Endothelial cell of umbilical vein (primary cell): ENCODE results near the gene MCM5. TPM values are rescaled to one million over a fixed set of nuclear protein-coding genes. Genes with fewer than 3 reads are reported as not detected.

Experiments used
- BruUV-seq: library from RNA; stranded (reverse); fragments of 400-500 nt; replicated peaks from 2 replicates; lab custom pipeline; 2021; lab: Mats Ljungman, UMichigan
- CTCF ChIA-PET: fragments of 300-600, 350-600 bp; sonication (Branson Sonifier 250); formaldehyde crosslinking; loops from one replicate; lab custom pipeline; 2021; ENCODE audit warnings: antibody characterized with exemption, inconsistent platforms; lab: Charles Lee
- POLR2A ChIA-PET: fragments of 300-600, 350-600 bp; sonication (Branson Sonifier 250); formaldehyde crosslinking; loops from one replicate; lab custom pipeline; 2021; ENCODE audit warnings: antibody characterized with exemption, inconsistent platforms; lab: Charles Lee
- DNase-seq: peaks from one replicate; pipeline ENCODE4 v3.0.0-alpha.2; 2011; ENCODE audit warnings: low read depth, low spot score
- FAIRE-seq: peaks from 2 replicates; lab custom pipeline; 2011; peaks lifted over from hg19 to GRCh38; lab: Jason Lieb, UNC
- H2AFZ ChIP-seq: 2 replicates; pipeline ENCODE4 v1.6.0; 2012; ENCODE audit warnings: low read depth, low read length, control low read depth, inconsistent platforms
- H3K27ac ChIP-seq: 2 replicates; pipeline ENCODE4 v1.5.1; 2011; ENCODE audit warnings: low read depth, mild to moderate bottlenecking, control low read depth, low read length, moderate library complexity; ENCODE audit not compliant: insufficient read depth
- H3K27me3 ChIP-seq, 2 experiments: 2 replicates each; pipeline versions ENCODE4 v1.6.0 to v1.6.1; 2011; ENCODE audit warnings: low read length in 2 of 2, mixed read lengths in 1 of 2; ENCODE audit not compliant: control insufficient read depth in 2 of 2, insufficient read depth in 2 of 2
- H3K36me3 ChIP-seq, 2 experiments: 2 replicates in 1 of 2; 3 replicates in 1 of 2; pipeline ENCODE4 v1.5.1; 2011; ENCODE audit warnings: low read length in 2 of 2, mild to moderate bottlenecking in 1 of 2, moderate library complexity in 1 of 2; ENCODE audit not compliant: control insufficient read depth in 2 of 2, insufficient read depth in 2 of 2; ENCODE audit errors: extremely low read depth in 1 of 2
- H3K4me1 ChIP-seq: 3 replicates; pipeline ENCODE4 v1.5.1; 2011; ENCODE audit warnings: mild to moderate bottlenecking, low read length; ENCODE audit not compliant: control insufficient read depth, insufficient read depth; ENCODE audit errors: extremely low read depth
- H3K4me2 ChIP-seq: 2 replicates; pipeline ENCODE4 v1.6.1; 2011; ENCODE audit warnings: low read length, control low read depth, mixed read lengths; ENCODE audit not compliant: insufficient read depth
- H3K4me3 ChIP-seq, 3 experiments: fragments of 200-600 bp in 1 of 3; sonication (generic), shearing (Covaris generic) in 1 of 3; replicated peaks in 1 of 3; 2 replicates each; pipeline ENCODE4 v1.5.1; 2011 to 2016; ENCODE audit warnings: control low read depth in 3 of 3, low read length in 3 of 3, mild to moderate bottlenecking in 2 of 3, inconsistent platforms in 1 of 3, low read depth in 1 of 3, moderate library complexity in 1 of 3; ENCODE audit not compliant: insufficient read depth in 1 of 3
- H3K79me2 ChIP-seq: 2 replicates; pipeline ENCODE4 v1.6.0; 2012; ENCODE audit warnings: low read length, inconsistent platforms; ENCODE audit not compliant: control insufficient read depth, insufficient read depth
- H3K9ac ChIP-seq: replicated peaks from 2 replicates; pipeline ENCODE3; 2011; ENCODE audit warnings: low read length, control low read depth; ENCODE audit not compliant: insufficient read depth; ENCODE audit errors: extremely low read depth
- H3K9me1 ChIP-seq: replicated peaks from 3 replicates; pipeline ENCODE4 v1.6.0; 2011; ENCODE audit warnings: mild to moderate bottlenecking, low read length; ENCODE audit not compliant: control insufficient read depth, insufficient read depth; ENCODE audit errors: extremely low read depth
- H3K9me3 ChIP-seq: replicated peaks from 2 replicates; pipeline ENCODE4 v1.5.1; 2012; ENCODE audit warnings: low read length, inconsistent platforms; ENCODE audit not compliant: control insufficient read depth, insufficient read depth
- H4K20me1 ChIP-seq: replicated peaks from 2 replicates; pipeline ENCODE3; 2011; ENCODE audit warnings: mild to moderate bottlenecking, low read length; ENCODE audit not compliant: control insufficient read depth, insufficient read depth; ENCODE audit errors: extremely low read depth
- FOS ChIP-seq: IDR thresholded peaks from 2 replicates; pipeline ENCODE4 v1.6.1; 2011; ENCODE audit warnings: mild to moderate bottlenecking, low read length, moderate library complexity, borderline replicate concordance; ENCODE audit not compliant: insufficient read depth
- GATA2 ChIP-seq: IDR thresholded peaks from 2 replicates; pipeline ENCODE4 v1.7.0; 2011; ENCODE audit warnings: low read depth, mild to moderate bottlenecking, moderate library complexity, mixed read lengths, low read length; ENCODE audit not compliant: insufficient read length, insufficient read depth
- JUN ChIP-seq: IDR thresholded peaks from 2 replicates; pipeline ENCODE4 v1.6.1; 2011; ENCODE audit warnings: borderline replicate concordance, low read depth; ENCODE audit not compliant: insufficient read length, insufficient read depth
- MYC ChIP-seq: IDR thresholded peaks from one replicate; pipeline ENCODE4 v1.6.1; 2011; ENCODE audit warnings: mild to moderate bottlenecking, low read depth, low read length
- POLR2A ChIP-seq: IDR thresholded peaks from 2 replicates; pipeline ENCODE4 v1.6.1; 2012; ENCODE audit warnings: low read depth, mild to moderate bottlenecking, control low read depth, low read length
- POLR2AphosphoS5 ChIP-seq: IDR thresholded peaks from 2 replicates; pipeline ENCODE4 v1.6.1; 2012; ENCODE audit warnings: low read depth, mild to moderate bottlenecking, control low read depth, low read length, moderate library complexity; ENCODE audit not compliant: insufficient read depth
- dilution Hi-C: fragments of 300-500 bp; cut with MboI; formaldehyde crosslinking; loops from one replicate; pipeline ENCODE4 v1.15.0; 2019; ENCODE audit warnings: low sequenced_read_pairs; ENCODE audit not compliant: extremely low pct_ligation_motif_present
- intact Hi-C: fragments of 100-400 bp; cut with micrococcal nuclease; formaldehyde crosslinking; loops from one replicate; pipeline ENCODE4 v1.10.0; 2022
- polyA plus RNA-seq, 4 experiments: library from polyadenylated mRNA; depleted of rRNA in 3 of 4; stranded (reverse) in 3 of 4; unstranded in 1 of 4; fragments of >200 nt; gene quantifications; 2 replicates each; pipeline versions ENCODE4 v1.2.1 to v1.2.3, GENCODE V29; 2011 to 2012; ENCODE audit warnings: missing spikeins in 1 of 4
- total RNA-seq: library from RNA; stranded (reverse); gene quantifications from 2 replicates; pipeline ENCODE4 v1.2.3, GENCODE V29; 2021
- TF ChIP-seq, protein P1 (sequence below), 2 donors: IDR thresholded peaks; 1 replicate in 1 of 2; 2 replicates in 1 of 2; pipeline ENCODE4 v1.5.1; 2011; ENCODE audit warnings: low read length in 2 of 2, mild to moderate bottlenecking in 2 of 2, moderate library complexity in 2 of 2, control low read depth in 1 of 2, inconsistent platforms in 1 of 2, low read depth in 1 of 2; ENCODE audit not compliant: insufficient read depth in 1 of 2; ENCODE audit errors: extremely low read depth in 1 of 2
- TF ChIP-seq, protein P2 (sequence below): IDR thresholded peaks from 2 replicates; pipeline ENCODE4 v1.6.1; 2011; ENCODE audit not compliant: insufficient read depth, insufficient read length

Gene MCM5
- total and polyA plus RNA-seq, 2 donors (not counting 3 experiments of a cell fraction or from before 2014, with no cell fraction given): 67.8 to 111 TPM

DNA sequence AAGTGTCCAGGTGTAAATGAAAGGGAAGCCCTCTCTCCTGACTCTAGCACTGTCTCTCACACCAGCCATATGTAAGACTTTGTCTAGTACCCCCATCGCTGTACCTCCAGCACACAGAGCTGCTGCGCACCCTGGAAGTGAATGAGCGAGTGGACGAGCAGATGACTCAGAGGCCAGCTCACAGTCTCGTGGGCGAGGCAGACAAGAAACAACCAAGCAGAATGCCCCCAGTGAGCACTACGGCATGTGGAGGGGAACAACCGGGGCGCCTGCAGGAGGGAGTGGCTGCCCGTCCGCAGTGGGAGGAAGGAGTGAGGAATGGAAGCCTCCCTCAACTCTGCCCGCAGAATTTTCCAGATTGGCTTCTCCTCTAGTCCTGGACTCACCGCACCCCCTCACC is 46.4 kb downstream of the MCM5 start:
- Histone ChIP-seq H3K9me1 (no peaks in the 10 kb centered on the region), H3K9me3 (no peaks in the 10 kb centered on the region), H3K4me3 (no peak overlapping the region), H3K27me3 (no peaks in the 10 kb centered on the region), H3K79me2 (no peaks in the 10 kb centered on the region), H3K4me1 (peaks cover 12% of the 10 kb centered on the region), H4K20me1 (no peaks in the 10 kb centered on the region), H3K36me3 (no peaks in the 10 kb centered on the region), H2AFZ (peak overlapping the region; percentile 17), H3K4me2 (no peak overlapping the region), H3K27ac (no peak overlapping the region), H3K9ac (no peak overlapping the region)
- CTCF ChIA-PET: interaction anchor here (2.3 kb wide), 1 partner anchor 16 kb away, joined by 12 read pairs; no protein-coding TSS in a partner anchor
- BruUV-seq: no TSS peak
- peak; percentile 72 for FAIRE-seq
- DNase-seq: peak; percentile 50
- dilution Hi-C loops (no loop called here), intact Hi-C loops (no loop called here)
- POLR2A ChIA-PET: no interaction called here
- no peak for TF ChIP-seq POLR2A
- TF ChIP-seq FOS: peak; percentile 60
- peak; percentile 43 for TF ChIP-seq JUN
- TF ChIP-seq, protein P1, sequence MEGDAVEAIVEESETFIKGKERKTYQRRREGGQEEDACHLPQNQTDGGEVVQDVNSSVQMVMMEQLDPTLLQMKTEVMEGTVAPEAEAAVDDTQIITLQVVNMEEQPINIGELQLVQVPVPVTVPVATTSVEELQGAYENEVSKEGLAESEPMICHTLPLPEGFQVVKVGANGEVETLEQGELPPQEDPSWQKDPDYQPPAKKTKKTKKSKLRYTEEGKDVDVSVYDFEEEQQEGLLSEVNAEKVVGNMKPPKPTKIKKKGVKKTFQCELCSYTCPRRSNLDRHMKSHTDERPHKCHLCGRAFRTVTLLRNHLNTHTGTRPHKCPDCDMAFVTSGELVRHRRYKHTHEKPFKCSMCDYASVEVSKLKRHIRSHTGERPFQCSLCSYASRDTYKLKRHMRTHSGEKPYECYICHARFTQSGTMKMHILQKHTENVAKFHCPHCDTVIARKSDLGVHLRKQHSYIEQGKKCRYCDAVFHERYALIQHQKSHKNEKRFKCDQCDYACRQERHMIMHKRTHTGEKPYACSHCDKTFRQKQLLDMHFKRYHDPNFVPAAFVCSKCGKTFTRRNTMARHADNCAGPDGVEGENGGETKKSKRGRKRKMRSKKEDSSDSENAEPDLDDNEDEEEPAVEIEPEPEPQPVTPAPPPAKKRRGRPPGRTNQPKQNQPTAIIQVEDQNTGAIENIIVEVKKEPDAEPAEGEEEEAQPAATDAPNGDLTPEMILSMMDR (IDR thresholded peaks at IDR 0.05; ENCODE audit: extremely low read depth in 1 of 2, insufficient read depth in 1 of 2, low read depth in 1 of 2, low read length in 2 of 2): no peak

DNA sequence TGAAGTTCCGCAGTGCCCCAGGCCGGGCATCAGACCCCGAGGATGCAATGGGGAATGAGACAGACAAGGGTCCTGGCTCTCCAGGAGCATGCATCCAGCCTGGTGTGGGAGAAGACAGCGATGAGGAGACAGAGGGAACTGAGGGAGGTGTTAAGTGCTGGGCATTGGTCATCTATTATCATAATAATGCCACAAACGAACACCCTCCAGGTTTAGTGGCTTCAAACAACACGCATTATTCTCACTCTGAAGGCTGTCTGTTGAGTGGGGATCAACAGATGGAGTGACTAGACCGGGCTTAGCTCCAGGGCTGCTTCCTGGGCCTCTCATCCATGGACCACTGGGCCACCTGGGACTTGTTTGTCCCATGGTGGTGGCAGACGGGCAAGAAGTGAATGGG is 48.6 kb downstream of the MCM5 start:
- H3K9me3 ChIP-seq: no peaks in the 10 kb centered on the region
- H3K4me2 ChIP-seq: no peak overlapping the region
- CTCF ChIA-PET: interaction anchor here (1.3 kb wide), 1 partner anchor 18 kb away, joined by 7 read pairs; no protein-coding TSS in a partner anchor
- H3K4me3 ChIP-seq: no peak overlapping the region
- no peaks in the 10 kb centered on the region for H3K9me1 ChIP-seq
- H3K4me1 ChIP-seq: peaks cover 12% of the 10 kb centered on the region
- FAIRE-seq (no peak), DNase-seq (no peak)
- no TSS peak for BruUV-seq
- H3K79me2 ChIP-seq: no peaks in the 10 kb centered on the region
- H3K27me3 ChIP-seq: peaks cover 2 to 5% of the 10 kb centered on the region in 2 experiments
- no peaks in the 10 kb centered on the region for H4K20me1 ChIP-seq
- no peak overlapping the region for H3K9ac ChIP-seq
- no peak overlapping the region for H3K27ac ChIP-seq
- dilution Hi-C loops: no loop called here
- no peak for TF ChIP-seq JUN
- no peak for TF ChIP-seq GATA2
- TF ChIP-seq MYC: no peak
- TF ChIP-seq, protein P2, sequence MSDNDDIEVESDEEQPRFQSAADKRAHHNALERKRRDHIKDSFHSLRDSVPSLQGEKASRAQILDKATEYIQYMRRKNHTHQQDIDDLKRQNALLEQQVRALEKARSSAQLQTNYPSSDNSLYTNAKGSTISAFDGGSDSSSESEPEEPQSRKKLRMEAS: no peak
- TF ChIP-seq FOS: no peak
- TF ChIP-seq POLR2AphosphoS5: no peak
- TF ChIP-seq, protein P1 (IDR thresholded peaks at IDR 0.05; ENCODE audit: extremely low read depth in 1 of 2, insufficient read depth in 1 of 2, low read depth in 1 of 2, low read length in 2 of 2): no peak
- POLR2A ChIA-PET: no interaction called here
- no peaks in the 10 kb centered on the region for H3K36me3 ChIP-seq
- intact Hi-C loops: no loop called here
- no peak overlapping the region for H2AFZ ChIP-seq
